Fibroblast of lung (primary cell): ENCODE measurements around the gene MRC2.

Experiments
- EZH2 ChIP-seq: IDR thresholded peaks from 2 replicates; pipeline ENCODE4 v1.5.1; 2012; ENCODE audit warnings: low read length, control low read depth, mild to moderate bottlenecking; ENCODE audit errors: missing control alignments
- TF ChIP-seq, protein P1 (sequence below), 2 donors: IDR thresholded peaks in 1 of 2; conservative IDR thresholded peaks in 1 of 2; 1 replicate in 1 of 2; 2 replicates in 1 of 2; pipeline ENCODE4 v1.5.1; 2011 to 2012; ENCODE audit warnings: low read length in 2 of 2, control low read depth in 1 of 2, inconsistent platforms in 1 of 2, low read depth in 1 of 2, mild to moderate bottlenecking in 1 of 2

DNA sequence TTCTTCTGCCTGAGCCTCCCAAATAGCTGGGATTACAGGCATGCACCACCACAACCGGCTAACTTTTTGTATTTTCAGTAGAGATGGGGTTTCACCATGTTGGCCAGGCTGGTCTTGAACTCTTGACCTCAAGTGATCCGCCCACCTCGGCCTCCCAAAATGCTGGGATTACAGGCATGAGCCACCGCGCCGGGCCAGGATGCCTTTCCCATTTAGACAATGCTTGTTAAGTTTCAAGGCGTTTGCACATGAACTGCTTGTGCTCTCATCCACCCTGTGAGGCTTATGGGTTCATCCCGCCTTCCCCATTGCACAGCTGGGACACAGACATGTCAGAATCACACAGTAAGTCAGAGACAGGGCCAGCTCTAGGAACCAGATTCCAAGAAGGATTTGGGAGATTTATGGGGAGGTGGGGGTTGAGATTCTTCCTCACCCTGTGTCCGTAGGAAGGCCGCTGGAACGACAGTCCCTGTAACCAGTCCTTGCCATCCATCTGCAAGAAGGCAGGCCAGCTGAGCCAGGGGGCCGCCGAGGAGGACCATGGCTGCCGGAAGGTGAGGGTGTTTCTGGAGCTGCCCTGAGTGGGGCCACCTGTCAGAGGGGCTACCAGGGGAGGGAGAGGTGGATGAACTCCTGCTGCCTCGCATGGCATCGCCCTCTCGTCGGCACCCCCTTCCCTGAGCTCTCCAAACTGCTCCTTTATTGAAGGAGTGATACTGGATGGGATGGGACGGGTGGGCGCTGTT, 46.3 kb downstream of the MRC2 start:
- TF ChIP-seq, protein P1, sequence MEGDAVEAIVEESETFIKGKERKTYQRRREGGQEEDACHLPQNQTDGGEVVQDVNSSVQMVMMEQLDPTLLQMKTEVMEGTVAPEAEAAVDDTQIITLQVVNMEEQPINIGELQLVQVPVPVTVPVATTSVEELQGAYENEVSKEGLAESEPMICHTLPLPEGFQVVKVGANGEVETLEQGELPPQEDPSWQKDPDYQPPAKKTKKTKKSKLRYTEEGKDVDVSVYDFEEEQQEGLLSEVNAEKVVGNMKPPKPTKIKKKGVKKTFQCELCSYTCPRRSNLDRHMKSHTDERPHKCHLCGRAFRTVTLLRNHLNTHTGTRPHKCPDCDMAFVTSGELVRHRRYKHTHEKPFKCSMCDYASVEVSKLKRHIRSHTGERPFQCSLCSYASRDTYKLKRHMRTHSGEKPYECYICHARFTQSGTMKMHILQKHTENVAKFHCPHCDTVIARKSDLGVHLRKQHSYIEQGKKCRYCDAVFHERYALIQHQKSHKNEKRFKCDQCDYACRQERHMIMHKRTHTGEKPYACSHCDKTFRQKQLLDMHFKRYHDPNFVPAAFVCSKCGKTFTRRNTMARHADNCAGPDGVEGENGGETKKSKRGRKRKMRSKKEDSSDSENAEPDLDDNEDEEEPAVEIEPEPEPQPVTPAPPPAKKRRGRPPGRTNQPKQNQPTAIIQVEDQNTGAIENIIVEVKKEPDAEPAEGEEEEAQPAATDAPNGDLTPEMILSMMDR (conservative IDR thresholded peaks at IDR 0.05 in 1 of 2, IDR thresholded peaks at IDR 0.05 in 1 of 2; ENCODE audit: low read depth in 1 of 2, low read length in 2 of 2), result no peak
- no peak for TF ChIP-seq EZH2
